ENCODE results near the gene FAM163A. TPM values are rescaled to one million over a fixed set of nuclear protein-coding genes. Genes with fewer than 3 reads are reported as not detected.

Gene FAM163A
- polyA plus RNA-seq, 3 donors: not detected

DNA sequence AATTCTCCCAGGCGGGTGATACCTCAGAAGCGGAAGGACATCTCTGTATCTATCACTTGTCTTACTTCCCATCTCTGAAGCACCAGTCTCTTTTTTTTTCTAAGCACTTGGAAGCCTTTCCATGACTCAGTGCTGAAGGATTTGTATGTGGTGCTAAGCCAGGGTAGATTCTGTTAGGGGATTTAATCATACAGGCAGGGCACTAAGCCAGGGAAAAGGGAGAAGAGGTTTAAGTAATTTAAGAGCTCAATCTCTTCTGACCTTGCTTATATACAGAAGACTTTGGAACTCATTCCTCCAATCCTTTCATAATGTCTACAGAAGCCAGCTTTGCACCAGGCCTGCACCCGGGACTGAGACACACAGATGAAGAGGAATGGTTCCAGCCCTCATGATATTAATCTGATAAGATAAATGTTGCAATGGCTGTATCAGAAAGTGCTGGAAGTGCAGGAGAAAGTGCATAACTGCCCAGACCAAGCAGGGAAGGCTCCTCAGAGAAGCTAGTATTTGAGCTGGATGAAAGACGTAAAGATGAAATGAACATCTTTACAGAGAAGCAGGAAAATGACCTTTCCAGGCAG, 11.0 kb downstream of the FAM163A start:
- no peak overlapping the region for H3K4me3 Mint-ChIP-seq
- TF ChIP-seq, protein P1, sequence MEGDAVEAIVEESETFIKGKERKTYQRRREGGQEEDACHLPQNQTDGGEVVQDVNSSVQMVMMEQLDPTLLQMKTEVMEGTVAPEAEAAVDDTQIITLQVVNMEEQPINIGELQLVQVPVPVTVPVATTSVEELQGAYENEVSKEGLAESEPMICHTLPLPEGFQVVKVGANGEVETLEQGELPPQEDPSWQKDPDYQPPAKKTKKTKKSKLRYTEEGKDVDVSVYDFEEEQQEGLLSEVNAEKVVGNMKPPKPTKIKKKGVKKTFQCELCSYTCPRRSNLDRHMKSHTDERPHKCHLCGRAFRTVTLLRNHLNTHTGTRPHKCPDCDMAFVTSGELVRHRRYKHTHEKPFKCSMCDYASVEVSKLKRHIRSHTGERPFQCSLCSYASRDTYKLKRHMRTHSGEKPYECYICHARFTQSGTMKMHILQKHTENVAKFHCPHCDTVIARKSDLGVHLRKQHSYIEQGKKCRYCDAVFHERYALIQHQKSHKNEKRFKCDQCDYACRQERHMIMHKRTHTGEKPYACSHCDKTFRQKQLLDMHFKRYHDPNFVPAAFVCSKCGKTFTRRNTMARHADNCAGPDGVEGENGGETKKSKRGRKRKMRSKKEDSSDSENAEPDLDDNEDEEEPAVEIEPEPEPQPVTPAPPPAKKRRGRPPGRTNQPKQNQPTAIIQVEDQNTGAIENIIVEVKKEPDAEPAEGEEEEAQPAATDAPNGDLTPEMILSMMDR (IDR thresholded peaks at IDR 0.05): no peak
- 94% methylated on average over 2 of the region's 4 CpGs for WGBS (ENCODE audit: insufficient coverage)

DNA sequence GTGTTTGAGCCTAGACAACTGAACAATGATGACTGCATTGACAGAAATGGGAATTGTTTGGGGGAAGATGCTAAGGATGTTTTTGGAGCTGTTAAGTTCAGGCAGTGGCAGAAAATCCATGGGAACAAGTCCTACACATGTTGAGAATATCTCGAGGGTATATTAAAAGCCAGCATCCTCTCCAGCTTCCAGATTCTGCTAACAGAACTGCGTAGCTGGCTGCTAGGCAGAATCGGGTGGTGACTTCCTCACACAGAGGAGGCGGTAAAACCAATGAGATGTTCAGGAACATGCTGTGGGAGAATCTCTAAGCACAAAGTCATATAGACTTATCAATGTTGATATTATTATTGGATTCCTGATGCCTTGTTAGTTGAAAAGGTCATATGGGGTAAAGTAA, 14.8 kb downstream of the FAM163A start:
- H3K9me3 ChIP-seq (replicated peaks in 1 of 2; ENCODE audit: control insufficient read depth in 1 of 2, insufficient read depth in 1 of 2, low read length in 2 of 2): no peaks in the 10 kb centered on the region
- H3K4me3 ChIP-seq (replicated peaks in 1 of 3; ENCODE audit: low read depth in 2 of 3, low read length in 3 of 3): no peak overlapping the region
- Mint-ChIP-seq H3K4me1 (no peaks in the 10 kb centered on the region), H3K4me3 (no peak overlapping the region), H3K36me3 (no peaks in the 10 kb centered on the region), H3K27ac (no peak overlapping the region), H3K27me3 (ENCODE audit: low read depth in 3 of 3) (peaks cover 12 to 15% (median 14%) of the 10 kb centered on the region in 3 donors), H3K9me3 (peaks cover 0 to 5% (median 0%) of the 10 kb centered on the region in 7 donors)
- H4K20me1 ChIP-seq (ENCODE audit: insufficient read depth, low read length): no peaks in the 10 kb centered on the region
- no peak overlapping the region for H2AFZ ChIP-seq (ENCODE audit: insufficient read depth, low read depth, low read length, poor library complexity, severe bottlenecking)
- H3K4me1 ChIP-seq (ENCODE audit: control insufficient read depth in 1 of 2, insufficient read depth in 2 of 2, low read length in 2 of 2): no peaks in the 10 kb centered on the region
- H3K27me3 ChIP-seq (ENCODE audit: control insufficient read depth in 2 of 2, insufficient read depth in 2 of 2, low read length in 2 of 2): no peaks in the 10 kb centered on the region
- WGBS (ENCODE audit: insufficient coverage): no CpG with 5 or more reads among the region's 4 CpGs
- intact Hi-C loops (cut with micrococcal nuclease): no loop called here
- H3K4me2 ChIP-seq (replicated peaks; ENCODE audit: extremely low read depth, low read length, poor library complexity, severe bottlenecking): no peak overlapping the region
- H3K27ac ChIP-seq (ENCODE audit: low read depth in 1 of 2, low read length in 2 of 2): no peak overlapping the region
- DNase-seq: no peak
- no peak overlapping the region for H3K9ac ChIP-seq (ENCODE audit: insufficient read depth, low read length, poor library complexity, severe bottlenecking)
- no peaks in the 10 kb centered on the region for H3K36me3 ChIP-seq (replicated peaks in 1 of 2; ENCODE audit: control insufficient read depth in 1 of 2, insufficient read depth in 2 of 2, low read length in 2 of 2)
- TF ChIP-seq, protein P1 (IDR thresholded peaks at IDR 0.05): no peak
- no peaks in the 10 kb centered on the region for H3K79me2 ChIP-seq (ENCODE audit: insufficient read depth, low read length)

More for the DNA sequence above, 11.0 kb downstream of the FAM163A start:
- Histone ChIP-seq H3K27ac (ENCODE audit: low read depth in 1 of 2, low read length in 2 of 2) (no peak overlapping the region), H3K4me3 (replicated peaks in 1 of 3; ENCODE audit: low read depth in 2 of 3, low read length in 3 of 3) (no peak overlapping the region), H3K4me2 (replicated peaks; ENCODE audit: extremely low read depth, low read length, poor library complexity, severe bottlenecking) (no peak overlapping the region), H3K79me2 (ENCODE audit: insufficient read depth, low read length) (no peaks in the 10 kb centered on the region), H3K9me3 (replicated peaks in 1 of 2; ENCODE audit: control insufficient read depth in 1 of 2, insufficient read depth in 1 of 2, low read length in 2 of 2) (no peaks in the 10 kb centered on the region), H3K27me3 (ENCODE audit: control insufficient read depth in 2 of 2, insufficient read depth in 2 of 2, low read length in 2 of 2) (peaks cover 1 to 3% of the 10 kb centered on the region in 2 donors), H3K9ac (ENCODE audit: insufficient read depth, low read length, poor library complexity, severe bottlenecking) (no peak overlapping the region), H2AFZ (ENCODE audit: insufficient read depth, low read depth, low read length, poor library complexity, severe bottlenecking) (no peak overlapping the region), H3K36me3 (replicated peaks in 1 of 2; ENCODE audit: control insufficient read depth in 1 of 2, insufficient read depth in 2 of 2, low read length in 2 of 2) (no peaks in the 10 kb centered on the region), H3K4me1 (ENCODE audit: control insufficient read depth in 1 of 2, insufficient read depth in 2 of 2, low read length in 2 of 2) (no peaks in the 10 kb centered on the region), H4K20me1 (ENCODE audit: insufficient read depth, low read length) (no peaks in the 10 kb centered on the region)
- Mint-ChIP-seq H3K27ac (no peak overlapping the region), H3K9me3 (peaks cover 0 to 10% (median 5%) of the 10 kb centered on the region in 7 donors), H3K36me3 (no peaks in the 10 kb centered on the region), H3K27me3 (ENCODE audit: low read depth in 3 of 3) (peaks cover 12 to 19% (median 15%) of the 10 kb centered on the region in 3 donors), H3K4me1 (no peaks in the 10 kb centered on the region)
- intact Hi-C loops (cut with micrococcal nuclease): no loop called here
- DNase-seq: no peak
